Activated T-cell treated with anti-CD3 and anti-CD28 coated beads, Interleukin-2, amount 50 U/mL, for 1 hour (primary cell): ENCODE measurements around the gene STAT3.
"Not testable (repeated sequence)": the region's sequence is repeated elsewhere in the genome, so short reads cannot be mapped to it uniquely, and the experiment has no call there.

Experiments
- DNase-seq: peaks from one replicate; pipeline ENCODE4 v3.0.0-alpha.2; 2020

STAT3 gene

DNA sequence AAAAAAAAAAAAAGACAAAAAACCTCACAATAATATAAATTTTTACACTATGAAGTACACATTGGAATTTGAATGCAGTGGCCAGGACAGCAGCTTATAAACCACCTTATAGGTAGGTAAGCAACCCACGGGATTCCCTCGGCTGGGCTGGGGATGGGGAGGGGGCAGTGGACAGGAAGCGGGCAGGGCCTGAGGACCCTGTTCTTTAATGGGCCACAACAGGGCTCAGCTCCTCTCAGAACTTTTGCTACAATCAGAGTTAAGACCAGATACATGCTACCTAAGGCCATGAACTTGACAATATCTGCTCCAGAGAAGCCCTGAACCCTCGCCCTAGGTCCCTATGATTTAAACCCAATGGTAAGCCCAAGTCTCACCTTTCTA, 74.9 kb downstream of the STAT3 start:
- no peak for DNase-seq

DNA sequence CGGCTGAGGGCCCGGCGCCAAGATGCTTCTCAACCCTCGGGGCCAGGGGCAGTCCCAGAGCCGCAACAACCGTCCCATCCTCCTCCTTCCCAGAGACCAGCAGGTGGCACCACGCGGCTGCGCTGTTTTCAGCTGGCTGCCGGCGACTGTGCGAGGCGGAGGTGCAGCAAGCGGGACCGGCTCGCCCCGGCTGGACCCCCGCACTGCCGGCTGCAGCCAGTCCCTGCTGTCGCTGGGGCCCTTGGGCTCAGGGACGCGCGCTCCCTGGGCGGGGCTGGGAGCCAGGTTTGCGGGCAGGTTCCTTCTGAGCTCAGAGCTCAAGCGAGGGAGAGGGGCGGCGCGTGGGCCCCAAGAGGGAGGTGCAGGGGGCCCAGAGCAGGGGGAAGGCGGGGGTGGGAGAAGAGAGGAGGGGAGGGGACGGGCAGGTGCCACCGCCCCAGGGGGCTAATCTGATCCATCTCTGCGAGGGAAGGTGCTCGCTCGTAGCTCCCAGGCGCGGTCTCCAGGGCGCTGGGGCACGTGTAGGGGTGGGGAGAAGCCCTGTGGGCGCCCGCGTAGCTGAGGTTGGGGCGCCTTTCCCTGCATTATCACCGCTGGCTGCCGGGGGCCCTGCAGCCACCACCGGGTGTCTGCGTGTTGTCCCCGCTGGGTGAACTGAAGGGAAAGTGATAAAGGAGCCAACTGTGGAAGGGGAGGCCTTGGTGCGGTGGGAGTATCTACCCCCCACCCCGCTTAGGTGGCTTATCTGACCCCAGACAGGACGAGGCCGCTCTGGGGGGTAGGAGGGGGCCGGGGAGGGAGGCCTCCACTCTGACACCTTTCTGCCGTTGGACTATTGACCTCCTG, 75.7 kb downstream of the STAT3 start:
- DNase-seq, result peak; percentile 82

DNA sequence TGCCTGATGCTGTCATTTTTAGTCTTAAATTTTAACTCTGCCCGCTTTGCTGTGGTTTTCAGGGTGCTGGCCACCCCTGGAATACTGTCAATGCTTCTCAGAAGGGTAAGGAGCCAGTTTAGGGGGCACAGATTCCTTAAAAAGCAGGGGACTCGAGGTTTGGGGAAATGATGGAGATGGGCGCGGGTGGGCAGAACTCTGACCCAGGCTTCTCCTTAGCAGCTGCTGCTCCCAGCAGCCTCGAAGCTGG, 76.3 kb downstream of the STAT3 start:
- DNase-seq, result no peak

DNA sequence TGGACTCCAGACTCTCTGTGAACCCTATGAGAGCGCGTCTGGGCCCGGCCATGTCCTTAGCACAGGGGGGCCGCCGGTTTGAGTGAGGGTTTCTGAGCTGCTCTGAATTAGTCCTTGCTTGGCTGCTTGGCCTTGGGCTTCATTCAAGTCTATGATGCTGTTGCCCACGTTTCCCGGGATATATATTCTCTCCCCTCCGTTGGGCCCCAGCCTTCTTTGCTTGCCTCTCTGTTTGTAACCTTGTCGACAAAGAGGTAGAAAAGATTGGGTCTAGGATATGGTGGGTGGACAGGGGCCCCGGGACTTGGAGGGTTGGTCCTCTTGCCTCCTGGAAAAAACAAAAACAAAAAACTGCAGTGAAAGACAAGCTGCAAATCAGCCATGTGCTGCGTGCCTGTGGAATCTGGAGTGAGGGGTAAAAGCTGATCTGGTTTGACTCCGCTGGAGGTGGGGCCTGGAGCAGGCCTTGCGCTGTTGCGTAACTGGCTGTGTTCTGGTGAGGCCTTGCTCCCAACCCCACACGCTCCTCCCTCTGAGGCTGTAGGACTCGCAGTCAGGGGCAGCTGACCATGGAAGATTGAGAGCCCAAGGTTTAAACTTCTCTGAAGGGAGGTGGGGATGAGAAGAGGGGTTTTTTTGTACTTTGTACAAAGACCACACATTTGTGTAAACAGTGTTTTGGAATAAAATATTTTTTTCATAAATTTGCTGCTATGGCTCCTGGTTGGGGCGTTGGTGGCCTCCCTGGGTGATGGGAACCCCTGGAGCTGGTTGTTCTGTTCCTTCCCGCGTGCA, 76.8 kb downstream of the STAT3 start:
- no peak for DNase-seq

DNA sequence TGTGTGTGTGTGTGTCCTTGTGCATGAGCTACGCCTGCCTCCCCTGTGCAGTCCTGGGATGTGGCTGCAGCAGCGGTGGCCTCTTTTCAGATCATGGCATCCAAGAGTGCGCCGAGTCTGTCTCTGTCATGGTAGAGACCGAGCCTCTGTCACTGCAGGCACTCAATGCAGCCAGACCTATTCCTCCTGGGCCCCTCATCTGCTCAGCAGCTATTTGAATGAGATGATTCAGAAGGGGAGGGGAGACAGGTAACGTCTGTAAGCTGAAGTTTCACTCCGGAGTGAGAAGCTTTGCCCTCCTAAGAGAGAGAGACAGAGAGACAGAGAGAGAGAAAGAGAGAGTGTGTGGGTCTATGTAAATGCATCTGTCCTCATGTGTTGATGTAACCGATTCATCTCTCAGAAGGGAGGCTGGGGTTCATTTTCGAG, 77.4 kb downstream of the STAT3 start:
- no peak for DNase-seq

DNA sequence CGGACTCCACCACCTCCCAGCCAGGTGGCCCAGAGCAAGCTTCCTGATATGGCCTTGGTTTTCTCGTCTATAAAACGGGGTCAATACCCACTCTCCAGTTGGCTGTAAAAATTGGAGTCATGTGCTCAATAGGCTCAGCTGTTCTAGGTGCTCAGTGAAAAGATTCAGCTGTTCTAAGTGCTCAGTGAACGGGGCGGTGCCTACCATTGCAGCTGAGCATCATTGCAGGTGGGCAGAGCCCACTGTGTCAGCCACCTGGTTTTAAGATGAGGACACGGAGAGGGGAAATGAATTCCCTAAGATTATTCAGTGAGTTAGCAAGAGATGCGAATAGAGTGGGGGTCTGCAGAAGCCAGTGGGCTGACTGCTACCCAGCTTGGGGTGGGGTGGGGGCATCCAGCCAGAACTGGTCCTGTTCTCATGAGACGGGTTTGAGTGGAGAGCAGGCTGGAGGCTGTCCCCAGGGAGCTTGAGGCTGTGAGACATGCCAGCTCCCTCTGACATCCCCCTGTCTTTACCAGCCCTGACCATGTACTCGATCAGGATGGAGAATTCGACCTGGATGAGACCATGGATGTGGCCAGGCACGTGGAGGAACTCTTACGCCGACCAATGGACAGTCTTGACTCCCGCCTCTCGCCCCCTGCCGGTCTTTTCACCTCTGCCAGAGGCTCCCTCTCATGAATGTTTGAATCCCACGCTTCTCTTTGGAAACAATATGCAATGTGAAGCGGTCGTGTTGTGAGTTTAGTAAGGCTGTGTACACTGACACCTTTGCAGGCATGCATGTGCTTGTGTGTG, 78.1 kb downstream of the STAT3 start:
- DNase-seq, result no peak

DNA sequence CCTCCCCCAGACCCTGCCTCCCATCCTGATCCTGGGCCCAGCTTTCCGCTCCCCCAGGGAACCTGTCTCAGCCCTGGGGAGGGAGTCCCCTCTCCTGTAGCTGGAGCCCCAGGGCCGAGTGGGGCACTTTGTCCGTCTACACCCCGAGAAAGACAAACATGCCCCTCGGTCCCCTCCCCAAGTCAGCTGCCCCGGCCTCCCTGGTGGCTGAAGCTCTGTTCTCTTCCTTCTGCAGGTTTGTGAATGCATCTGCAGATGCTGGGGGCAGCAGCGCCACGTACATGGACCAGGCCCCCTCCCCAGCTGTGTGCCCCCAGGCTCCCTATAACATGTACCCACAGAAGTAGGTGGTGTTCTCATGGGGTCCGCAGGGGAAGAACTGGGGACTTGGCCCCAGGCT, 79.1 kb downstream of the STAT3 start:
- no peak for DNase-seq

DNA sequence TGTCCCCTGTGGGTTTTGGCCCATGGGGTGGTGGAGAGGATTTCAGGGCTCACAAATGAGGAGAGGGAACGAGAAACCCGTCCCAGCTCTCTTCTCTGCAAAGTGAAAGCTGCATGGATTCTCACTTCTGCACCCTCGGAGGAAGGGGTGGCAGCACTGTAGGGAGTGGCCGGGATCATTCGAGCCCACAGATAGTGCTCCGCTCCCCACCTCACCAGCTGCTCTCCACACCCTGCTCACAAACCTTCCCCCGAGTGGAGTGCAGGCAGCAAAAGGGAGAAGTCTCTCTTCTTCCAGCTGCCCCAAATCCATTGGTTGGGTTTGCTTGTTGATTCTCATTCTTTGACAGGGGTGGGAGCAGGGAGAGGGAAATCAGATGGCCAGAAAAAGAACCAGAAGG, 79.8 kb downstream of the STAT3 start:
- no peak for DNase-seq

DNA sequence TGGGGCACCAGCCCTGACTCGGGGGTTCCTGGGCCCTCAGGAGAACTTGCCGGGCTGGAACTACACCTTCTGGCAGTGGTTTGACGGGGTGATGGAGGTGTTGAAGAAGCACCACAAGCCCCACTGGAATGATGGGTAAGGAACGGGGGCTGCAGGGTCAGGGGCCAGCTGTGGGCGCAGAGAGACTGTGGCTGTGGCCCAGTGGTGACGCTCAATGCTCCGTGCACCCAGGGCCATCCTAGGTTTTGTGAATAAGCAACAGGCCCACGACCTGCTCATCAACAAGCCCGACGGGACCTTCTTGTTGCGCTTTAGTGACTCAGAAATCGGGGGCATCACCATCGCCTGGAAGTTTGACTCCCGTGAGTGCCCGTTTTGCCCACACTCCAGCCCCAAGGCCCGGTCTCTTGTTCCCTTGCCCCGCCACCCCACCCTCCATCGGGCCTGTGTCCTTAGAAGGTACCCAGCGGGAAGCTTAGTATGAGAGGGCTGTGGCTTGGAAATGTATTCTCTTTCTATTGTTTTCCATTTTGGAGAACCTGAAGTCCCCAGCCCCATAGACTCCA, 80.8 kb downstream of the STAT3 start:
- DNase-seq, result no peak

DNA sequence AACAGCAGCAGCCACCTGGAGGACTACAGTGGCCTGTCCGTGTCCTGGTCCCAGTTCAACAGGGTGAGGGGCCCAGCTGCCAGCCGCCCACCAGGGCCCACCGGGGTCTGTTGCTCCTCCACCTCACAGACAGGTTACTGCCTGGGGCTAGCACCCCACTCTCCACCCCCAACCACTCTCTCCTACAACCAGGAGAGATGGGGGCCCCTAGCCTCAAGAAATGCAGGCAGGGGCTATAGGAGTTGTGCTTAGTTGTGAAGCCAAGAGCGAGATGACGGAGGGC, 81.9 kb downstream of the STAT3 start:
- no peak for DNase-seq

DNA sequence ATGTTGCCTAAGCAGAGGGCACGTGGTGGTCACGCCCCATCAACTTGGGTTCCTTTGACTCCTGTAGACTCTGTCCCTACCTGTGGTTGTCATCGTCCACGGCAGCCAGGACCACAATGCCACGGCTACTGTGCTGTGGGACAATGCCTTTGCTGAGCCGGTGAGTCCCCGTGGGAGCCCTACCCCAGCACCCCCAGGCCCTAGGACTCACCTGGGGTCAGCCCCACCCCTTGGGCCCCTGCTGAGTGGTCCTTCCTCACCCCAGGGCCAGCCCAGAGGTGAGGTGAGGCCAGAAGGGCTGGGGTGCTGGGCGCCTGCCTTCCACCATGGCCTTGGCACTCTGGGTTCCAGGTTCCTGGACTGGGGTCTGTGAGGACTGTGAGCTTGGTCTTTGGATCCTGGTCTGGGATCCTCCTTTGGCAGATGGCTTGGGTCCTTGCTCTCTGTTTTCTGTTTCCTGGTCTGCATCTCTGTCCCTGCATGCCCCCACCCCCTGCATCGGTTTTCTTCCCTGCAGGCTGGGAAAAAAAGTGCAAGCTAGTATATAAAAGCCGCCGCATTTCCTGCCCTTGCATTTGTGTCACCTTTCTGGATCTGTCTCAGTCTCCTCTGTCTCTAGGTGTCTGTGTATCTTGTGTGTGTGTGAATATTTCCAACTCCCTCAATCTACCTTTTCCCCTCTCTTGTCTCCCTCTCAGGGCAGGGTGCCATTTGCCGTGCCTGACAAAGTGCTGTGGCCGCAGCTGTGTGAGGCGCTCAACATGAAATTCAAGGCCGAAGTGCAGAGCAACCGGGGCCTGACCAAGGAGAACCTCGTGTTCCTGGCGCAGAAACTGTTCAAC, 82.5 kb downstream of the STAT3 start:
- no peak for DNase-seq

DNA sequence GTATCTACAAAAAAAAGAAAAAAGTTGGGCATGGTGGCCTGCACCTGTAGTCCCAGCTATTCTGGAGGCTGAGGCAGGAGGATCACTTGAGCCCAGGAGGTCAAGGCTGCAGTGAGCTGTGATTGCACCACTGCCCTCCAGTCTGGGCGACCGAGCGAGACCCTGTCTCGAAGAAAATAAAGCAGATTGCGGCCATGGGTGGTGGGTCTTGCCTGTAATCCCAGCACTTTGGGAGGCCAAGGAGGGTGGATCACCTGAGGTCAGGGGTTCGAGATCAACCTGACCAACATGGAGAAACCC, 83.3 kb downstream of the STAT3 start:
- not testable (repeated sequence) for DNase-seq

DNA sequence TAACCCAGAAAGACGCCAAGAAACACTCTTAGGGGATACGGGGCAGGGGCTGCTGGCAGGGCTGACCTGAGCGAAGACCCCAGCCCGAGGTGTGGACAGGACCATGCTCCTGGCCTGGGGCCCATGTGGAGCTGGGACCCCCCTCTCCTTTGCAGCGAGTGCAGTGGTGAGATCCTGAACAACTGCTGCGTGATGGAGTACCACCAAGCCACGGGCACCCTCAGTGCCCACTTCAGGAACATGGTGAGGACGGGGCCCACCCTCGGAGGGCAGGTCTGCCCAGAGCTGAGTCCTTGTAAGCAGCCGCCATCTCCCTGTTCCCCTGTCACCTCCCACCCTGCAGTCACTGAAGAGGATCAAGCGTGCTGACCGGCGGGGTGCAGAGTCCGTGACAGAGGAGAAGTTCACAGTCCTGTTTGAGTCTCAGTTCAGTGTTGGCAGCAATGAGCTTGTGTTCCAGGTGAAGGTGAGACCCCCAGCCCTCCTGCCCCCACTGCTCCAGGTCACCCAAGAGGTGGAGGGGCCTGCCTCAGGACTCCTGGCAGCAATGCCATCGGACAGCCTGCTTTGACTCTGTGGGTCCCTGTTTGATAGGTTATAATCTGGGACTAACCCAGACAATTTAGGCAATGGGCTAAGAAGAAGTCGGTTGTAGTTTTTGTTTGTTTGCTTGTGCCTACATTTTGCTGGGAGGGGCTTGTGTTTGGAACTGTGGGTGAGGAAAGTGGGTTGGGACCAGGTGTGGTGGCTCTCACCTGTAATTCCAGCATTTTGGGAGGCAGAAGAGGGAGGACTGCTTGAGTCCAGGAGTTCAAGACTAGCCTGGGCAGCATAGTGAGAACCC, 83.8 kb downstream of the STAT3 start:
- DNase-seq, result no peak

DNA sequence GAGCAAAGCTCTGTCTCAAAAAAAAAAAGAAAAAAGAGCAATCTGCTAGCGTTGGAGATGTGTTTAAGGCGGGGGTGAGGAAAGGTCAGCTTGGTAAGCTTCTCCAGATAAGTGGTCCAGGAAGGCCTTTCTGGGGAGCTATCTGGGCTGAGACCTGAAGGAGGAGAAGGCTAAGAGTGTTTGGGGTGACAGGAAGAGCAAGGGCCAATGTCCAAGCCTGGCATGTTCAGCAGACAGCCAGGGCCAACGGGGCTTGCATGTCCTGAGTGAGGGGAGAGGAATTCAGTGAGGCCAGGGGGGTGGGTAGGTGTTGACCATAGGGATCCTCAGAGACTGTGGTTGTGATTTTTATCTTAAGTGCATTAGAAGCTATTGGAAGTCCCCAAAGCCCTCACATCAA, 84.5 kb downstream of the STAT3 start:
- DNase-seq, result no peak

DNA sequence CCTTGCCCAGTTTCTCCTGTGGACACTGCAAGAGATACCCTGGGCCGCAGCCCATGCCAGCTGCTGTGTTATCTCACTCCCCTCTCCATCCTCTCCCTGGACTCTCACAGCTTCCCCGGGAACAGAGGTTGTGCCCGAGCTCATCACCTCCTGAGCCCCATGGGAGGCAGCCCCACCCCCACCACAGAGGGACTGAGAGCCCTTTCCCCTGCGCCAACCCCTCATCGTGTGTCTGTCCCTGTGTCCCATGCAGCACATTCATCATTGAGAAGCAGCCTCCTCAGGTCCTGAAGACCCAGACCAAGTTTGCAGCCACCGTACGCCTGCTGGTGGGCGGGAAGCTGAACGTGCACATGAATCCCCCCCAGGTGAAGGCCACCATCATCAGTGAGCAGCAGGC, 87.2 kb downstream of the STAT3 start:
- no peak for DNase-seq

DNA sequence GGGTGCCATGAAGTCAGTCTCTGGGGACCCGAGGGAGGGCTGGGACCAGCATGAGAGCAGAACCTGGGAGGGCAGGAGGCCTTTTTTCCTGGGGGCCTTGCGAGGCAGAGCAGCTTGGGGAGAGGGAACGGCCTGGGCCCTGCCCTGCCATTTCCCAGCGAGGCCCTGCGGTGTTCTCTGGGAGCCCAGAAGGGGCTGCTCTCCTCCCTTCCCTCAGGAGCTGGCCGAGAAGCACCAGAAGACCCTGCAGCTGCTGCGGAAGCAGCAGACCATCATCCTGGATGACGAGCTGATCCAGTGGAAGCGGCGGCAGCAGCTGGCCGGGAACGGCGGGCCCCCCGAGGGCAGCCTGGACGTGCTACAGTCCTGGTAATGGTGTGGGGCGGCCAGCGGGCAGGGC, 88.3 kb downstream of the STAT3 start:
- DNase-seq, result not testable (repeated sequence)

DNA sequence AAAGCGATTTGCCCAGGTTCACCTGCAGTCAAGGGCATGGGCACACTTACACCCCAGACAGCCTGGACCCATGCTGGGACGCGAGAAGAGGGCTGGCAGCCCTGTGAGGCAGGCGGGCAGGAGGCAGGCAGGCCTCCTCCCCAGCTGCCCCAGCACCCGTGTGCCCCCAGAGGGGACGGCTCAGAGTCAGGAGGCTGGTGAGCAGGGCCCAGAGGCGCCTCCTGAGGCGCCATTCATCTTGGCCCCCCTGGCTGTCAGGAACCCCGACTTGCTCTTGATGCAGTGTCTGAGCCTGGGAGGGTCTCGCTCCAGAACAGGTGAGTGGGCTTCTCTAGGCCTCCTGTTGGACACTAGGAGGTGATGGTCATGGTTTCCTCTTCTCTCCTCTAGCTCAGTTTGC, 88.9 kb downstream of the STAT3 start:
- DNase-seq, result not testable (repeated sequence)

DNA sequence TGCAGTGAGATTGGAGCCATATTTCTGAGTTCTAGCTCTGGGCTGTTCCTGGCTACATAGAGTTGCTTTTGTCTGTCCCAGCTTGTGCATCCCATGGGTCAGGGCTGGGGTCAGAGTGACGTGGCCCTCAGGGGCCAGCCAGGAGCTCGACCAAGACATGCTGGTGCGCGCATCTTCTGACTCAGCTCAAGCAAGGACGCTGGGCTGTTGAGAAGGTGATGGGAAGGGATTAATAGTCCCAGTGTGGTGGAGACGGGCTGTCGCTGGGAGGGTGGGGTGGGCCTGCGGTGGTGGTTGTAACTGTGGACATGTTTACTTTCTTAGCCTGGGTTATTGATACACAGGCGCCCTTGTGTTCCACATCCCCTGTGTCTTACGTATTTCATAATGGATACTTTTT, 90.5 kb downstream of the STAT3 start:
- not testable (repeated sequence) for DNase-seq

DNA sequence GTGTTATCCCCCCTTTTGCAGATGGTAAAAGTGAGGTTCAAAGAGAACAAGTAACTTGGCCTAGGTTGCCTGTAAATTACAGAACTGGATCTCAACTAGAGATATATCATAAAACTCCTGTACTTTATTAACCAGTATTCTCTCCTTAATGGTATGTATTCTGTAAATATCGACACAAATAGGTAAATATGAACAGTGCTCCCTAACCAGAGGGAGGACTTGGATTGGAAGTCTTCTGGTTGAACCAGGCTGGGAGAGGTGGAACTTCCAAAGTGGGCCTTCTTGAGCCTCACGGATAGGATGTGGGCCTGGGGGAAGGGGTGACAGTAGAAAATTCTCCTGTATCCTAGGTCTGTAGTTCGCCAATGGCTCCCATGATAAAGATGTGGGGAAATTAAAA, 92.2 kb downstream of the STAT3 start:
- no peak for DNase-seq

DNA sequence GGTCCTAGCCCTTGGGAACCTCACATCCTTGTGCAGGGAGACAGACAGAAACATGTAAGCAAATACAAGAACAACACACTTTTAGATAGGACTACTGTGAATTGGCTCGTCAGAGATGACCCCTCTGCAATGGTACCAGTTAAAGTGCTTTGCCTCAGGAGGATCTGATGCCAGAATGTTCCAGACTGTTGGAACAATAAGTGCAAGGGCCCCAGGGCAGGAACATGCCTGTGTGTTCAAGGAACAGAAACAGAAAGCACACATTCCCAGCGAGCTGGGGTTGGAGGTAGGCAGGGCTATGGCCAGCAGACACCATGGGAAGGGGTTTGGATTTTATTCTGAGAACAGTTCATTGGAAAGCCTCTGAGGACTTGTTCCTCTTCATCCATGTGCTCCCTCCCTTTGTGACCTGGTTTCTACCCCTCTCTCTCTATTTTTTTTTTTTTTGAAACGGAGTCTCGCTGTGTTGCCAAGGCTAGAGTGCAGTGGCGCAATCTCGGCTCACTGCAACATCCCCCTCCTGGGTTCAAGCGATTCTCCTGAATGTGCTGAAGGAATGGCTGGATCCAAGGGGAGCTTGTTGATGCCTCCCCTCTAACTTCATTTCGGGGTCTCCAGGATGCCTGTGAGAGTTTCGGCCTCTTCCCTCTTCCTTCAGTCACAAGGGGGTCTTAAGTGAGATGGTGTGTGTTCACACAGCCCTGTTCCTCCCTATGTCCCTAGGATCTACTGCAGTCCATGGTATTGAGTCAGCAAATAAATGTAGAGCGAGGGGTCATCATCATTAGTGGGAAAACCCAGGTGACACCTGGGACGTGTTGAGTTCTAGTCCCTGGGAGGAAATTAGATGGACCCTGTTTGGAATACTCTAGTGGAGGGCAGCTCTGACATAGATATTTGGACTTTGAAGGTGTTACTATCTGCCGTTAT, 93.5 kb downstream of the STAT3 start:
- no peak for DNase-seq

DNA sequence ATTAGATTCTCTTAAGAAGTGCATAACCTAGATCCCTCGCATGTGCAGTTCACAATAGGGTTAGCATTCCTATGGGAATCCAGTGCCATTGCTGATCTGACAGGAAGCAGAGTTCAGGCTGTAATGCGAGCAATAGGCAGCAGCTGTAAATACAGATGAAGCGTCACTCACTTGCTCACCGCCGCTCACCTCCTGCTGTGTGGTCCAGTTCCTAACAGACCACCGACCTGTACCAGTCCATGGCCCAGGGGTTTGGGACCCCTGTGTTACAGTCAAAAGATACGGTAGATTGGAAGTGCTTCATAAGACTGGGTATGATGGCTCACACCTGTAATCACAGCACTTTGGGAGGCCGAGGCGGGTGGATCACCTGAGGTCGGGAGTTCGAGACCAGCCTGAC, 97.1 kb downstream of the STAT3 start:
- no peak for DNase-seq
